K562 (cell line): ENCODE data around the gene PSMA7. TPM values are rescaled to one million over a fixed set of nuclear protein-coding genes. Genes with fewer than 3 reads are reported as not detected.

Experiments used
- ATAC-seq: fragments of 200-7000 bp; cut with Tn5 transposase; 3 replicates; pipeline ENCODE4 v1.9.1; 2020; ENCODE audit warnings: moderate library complexity
- BruUV-seq: library from RNA; stranded (reverse); fragments of 400-500 nt; replicated peaks from 2 replicates; lab custom pipeline; 2021; lab: Mats Ljungman, UMichigan
- CTCF ChIA-PET: fragments of 300-600 bp; formaldehyde crosslinking; extraction: SDS; loops from one replicate; lab custom pipeline; 2021; ENCODE audit warnings: low intra/inter-chr PET ratio; lab: Yijun Ruan, JAX
- POLR2A ChIA-PET: fragments of 300-600, 350-650 bp; sonication (Branson Sonifier 250); formaldehyde crosslinking; extraction: SDS; loops from one replicate; lab custom pipeline; 2021; ENCODE audit warnings: antibody characterized with exemption, inconsistent platforms; lab: Yijun Ruan, JAX
- DNase-seq, 4 experiments: peaks; one replicate each; pipeline versions ENCODE4 v3.0.0 to v3.0.0-alpha.2; 2011 to 2018; ENCODE audit warnings: low spot score in 3 of 4, mixed read lengths in 3 of 4; ENCODE audit errors: extremely low read depth in 1 of 4
- FAIRE-seq: peaks from 2 replicates; lab custom pipeline; 2011; peaks lifted over from hg19 to GRCh38; lab: Jason Lieb, UNC
- H2AFZ ChIP-seq: 2 replicates; pipeline ENCODE4 v1.6.0; 2011; ENCODE audit warnings: low read depth, low read length, control low read depth, inconsistent platforms
- H3K27ac ChIP-seq: fragments of 200-600 bp; 3 replicates; pipeline ENCODE4 v1.8.0; 2011; ENCODE audit warnings: low read depth, mild to moderate bottlenecking, control low read depth, inconsistent platforms, low read length, moderate library complexity, mixed read lengths; ENCODE audit errors: extremely low read depth
- H3K27me3 ChIP-seq, 2 experiments: fragments of 300-600 bp in 1 of 2; 2 replicates in 1 of 2; 3 replicates in 1 of 2; pipeline versions ENCODE4 v1.6.0 to v1.8.0; 2011; ENCODE audit warnings: inconsistent platforms in 2 of 2, low read length in 2 of 2, mild to moderate bottlenecking in 1 of 2, mixed read lengths in 1 of 2, moderate library complexity in 1 of 2; ENCODE audit not compliant: control insufficient read depth in 2 of 2, insufficient read depth in 2 of 2
- H3K36me3 ChIP-seq: fragments of 300-600 bp; 3 replicates; pipeline ENCODE4 v1.8.0; 2011; ENCODE audit warnings: mild to moderate bottlenecking, low read length, inconsistent platforms; ENCODE audit not compliant: control insufficient read depth, insufficient read depth
- H3K4me1 ChIP-seq, 2 experiments: fragments of 200-600 bp in 1 of 2; replicated peaks in 1 of 2; 2 replicates in 1 of 2; 3 replicates in 1 of 2; pipeline versions ENCODE4 v1.5.1 to v1.8.0; 2011; ENCODE audit warnings: inconsistent platforms in 2 of 2, low read length in 2 of 2, mild to moderate bottlenecking in 1 of 2, mixed read lengths in 1 of 2, moderate library complexity in 1 of 2; ENCODE audit not compliant: control insufficient read depth in 2 of 2, insufficient read depth in 2 of 2
- H3K4me2 ChIP-seq: 2 replicates; pipeline ENCODE4 v1.6.1; 2011; ENCODE audit warnings: low read length, control low read depth, inconsistent platforms, mixed read lengths; ENCODE audit not compliant: insufficient read depth
- H3K4me3 ChIP-seq: fragments of 200-600 bp; sonication (generic), shearing (Covaris generic); 2 replicates; pipeline ENCODE4 v1.5.1; 2016; ENCODE audit warnings: control low read depth, inconsistent platforms
- H3K79me2 ChIP-seq: fragments of 200-600 bp; 3 replicates; pipeline ENCODE4 v1.8.0; 2011; ENCODE audit warnings: low read length, inconsistent platforms; ENCODE audit not compliant: control insufficient read depth, insufficient read depth
- H3K9ac ChIP-seq, 2 experiments: 2 replicates each; pipeline versions ENCODE4 v1.6.0 to v1.6.1; 2011; ENCODE audit warnings: low read depth in 2 of 2, low read length in 2 of 2, control low read depth in 1 of 2, inconsistent platforms in 1 of 2, mild to moderate bottlenecking in 1 of 2, mixed read lengths in 1 of 2; ENCODE audit not compliant: insufficient read depth in 1 of 2
- H3K9me1 ChIP-seq: one replicate; pipeline ENCODE4 v1.6.0; 2011; ENCODE audit warnings: inconsistent platforms, mild to moderate bottlenecking, low read length, moderate library complexity; ENCODE audit not compliant: control insufficient read depth, insufficient read depth
- H3K9me3 ChIP-seq: replicated peaks from 2 replicates; pipeline ENCODE4 v1.5.1; 2011; ENCODE audit warnings: low read depth, low read length, inconsistent platforms; ENCODE audit not compliant: control insufficient read depth, insufficient read depth
- H4K20me1 ChIP-seq: replicated peaks from 2 replicates; pipeline ENCODE4 v1.6.1; 2011; ENCODE audit warnings: low read length, inconsistent platforms, mixed read lengths; ENCODE audit not compliant: control insufficient read depth, insufficient read depth
- MAX ChIP-seq: sonication (generic); formaldehyde crosslinking; IDR thresholded peaks from 2 replicates; pipeline ENCODE4 v1.9.0; 2022; ENCODE audit warnings: mild to moderate bottlenecking, missing genetic modification reagents
- NONO ChIP-seq, 2 experiments: fragments of 200-400 bp in 1 of 2; fragments of 450-650 bp in 1 of 2; formaldehyde crosslinking in 1 of 2; IDR thresholded peaks; 2 replicates each; pipeline ENCODE4 v1.6.1; 2017; ENCODE audit warnings: low read depth in 2 of 2, mild to moderate bottlenecking in 2 of 2, moderate library complexity in 2 of 2, low read length in 1 of 2
- ZNF121 ChIP-seq: sonication (generic); formaldehyde crosslinking; conservative IDR thresholded peaks from 2 replicates; pipeline ENCODE4 v1.8.0; 2022; ENCODE audit warnings: missing genetic modification reagents
- WGBS: fragments of 100-300 bp; shearing (Covaris generic); methylation state at CpG from one replicate; pipeline ENCODE4 v1.1.6; 2016; ENCODE audit warnings: low coverage, mixed read lengths; ENCODE audit not compliant: insufficient coverage; ENCODE audit errors: missing lambda C conversion rate; 5-methylcytosine and 5-hydroxymethylcytosine counted together
- in situ Hi-C: fragments of 300-500 bp; cut with MboI; formaldehyde crosslinking; loops from 4 replicates; pipeline ENCODE4 v1.15.0; 2018; ENCODE audit warnings: inconsistent platforms, mixed read lengths
- intact Hi-C: fragments of 100-400 bp; cut with micrococcal nuclease; formaldehyde crosslinking; loops from 2 replicates; pipeline ENCODE4 v1.14.2; 2022
- polyA plus RNA-seq, 8 experiments: library from polyadenylated mRNA; depleted of rRNA in 4 of 8; stranded (reverse) in 5 of 8; unstranded in 3 of 8; fragments of >200 nt; fragmentation: Nextera tagmentation in 2 of 8; fragmentation: Illumina TruSeq in 1 of 8; extraction: Ambion mirVana in 2 of 8; extraction: Trizol in 1 of 8; gene quantifications; 2 replicates each; pipeline versions ENCODE4 v1.2.1 to v1.2.3, GENCODE V29; 2011 to 2014; ENCODE audit warnings: inconsistent platforms in 1 of 8, missing spikeins in 1 of 8
- total RNA-seq, 7 experiments: library from RNA; depleted of rRNA in 6 of 7; stranded (reverse); fragments of >200 nt in 6 of 7; fragmentation: Illumina TruSeq in 2 of 7; extraction: Trizol in 2 of 7; gene quantifications; 2 replicates each; pipeline versions ENCODE4 v1.2.1 to v1.2.3, GENCODE V29; 2011 to 2021; ENCODE audit warnings: low replicate concordance in 1 of 7

The PSMA7 gene
- total and polyA plus RNA-seq, 9 of the 15 experiments (the other 6 are each of a cell fraction or from before 2014, with no cell fraction given): 257 to 510 (median 393) TPM

- H3K4me1 ChIP-seq: peaks cover 5 to 9% of the 10 kb centered on the region in 2 experiments; a peak in 4 of 5 replicates
- intact Hi-C loops: no loop called here
- H2AFZ ChIP-seq: no peak overlapping the region
- H4K20me1 ChIP-seq: no peaks in the 10 kb centered on the region
- no peak overlapping the region for H3K4me3 ChIP-seq
- ChIA-PET POLR2A (no interaction called here), CTCF (no interaction called here)
- no peak overlapping the region for H3K27ac ChIP-seq
- peaks cover 62% of the 10 kb centered on the region; the same call in 2 of the 3 replicates for H3K36me3 ChIP-seq
- 89% methylated on average over 19 of the region's 19 CpGs for WGBS
- in situ Hi-C loops: no loop called here
- no peak for DNase-seq
- ATAC-seq: no peak
- H3K9ac ChIP-seq: no peak overlapping the region; a peak in 1 of 4 replicates
- TF ChIP-seq ZNF121: peak; percentile 70
- TF ChIP-seq NONO (IDR thresholded peaks at IDR 0.05; ENCODE audit: low read depth in 2 of 2, low read length in 1 of 2): no peak
- TF ChIP-seq MAX (CRISPR knock-in tag): no peak
- TF ChIP-seq, all 486 proteins: peak for 1
- Histone ChIP-seq H3K79me2 (peaks cover 18% of the 10 kb centered on the region), H3K27me3 (no peaks in the 10 kb centered on the region), H3K4me2 (no peak overlapping the region), H3K9me1 (no peaks in the 10 kb centered on the region), H3K9me3 (no peaks in the 10 kb centered on the region)
- FAIRE-seq: no peak
- no TSS peak for BruUV-seq
These were observed 35.3 kb upstream of the PSMA7 start for GRCh38 chr20:62178316-62179161.
